Stimulated activated CD4-positive, alpha-beta T cell treated with anti-CD3 and anti-CD28 coated beads, Interleukin-4, amount 100 ng/mL, for 1 hour (primary cell): ENCODE data around the gene MYMK.
A peak's percentile ranks its signal among the peaks of the same experiment; 100 is the strongest.
"Not testable (repeated sequence)": the region's sequence is repeated elsewhere in the genome, so short reads cannot be mapped to it uniquely, and the experiment has no call there.

Experiments used
- DNase-seq: peaks from one replicate; pipeline ENCODE4 v3.0.0-alpha.2; 2020

The MYMK gene, protein sequence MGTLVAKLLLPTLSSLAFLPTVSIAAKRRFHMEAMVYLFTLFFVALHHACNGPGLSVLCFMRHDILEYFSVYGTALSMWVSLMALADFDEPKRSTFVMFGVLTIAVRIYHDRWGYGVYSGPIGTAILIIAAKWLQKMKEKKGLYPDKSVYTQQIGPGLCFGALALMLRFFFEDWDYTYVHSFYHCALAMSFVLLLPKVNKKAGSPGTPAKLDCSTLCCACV

DNA sequence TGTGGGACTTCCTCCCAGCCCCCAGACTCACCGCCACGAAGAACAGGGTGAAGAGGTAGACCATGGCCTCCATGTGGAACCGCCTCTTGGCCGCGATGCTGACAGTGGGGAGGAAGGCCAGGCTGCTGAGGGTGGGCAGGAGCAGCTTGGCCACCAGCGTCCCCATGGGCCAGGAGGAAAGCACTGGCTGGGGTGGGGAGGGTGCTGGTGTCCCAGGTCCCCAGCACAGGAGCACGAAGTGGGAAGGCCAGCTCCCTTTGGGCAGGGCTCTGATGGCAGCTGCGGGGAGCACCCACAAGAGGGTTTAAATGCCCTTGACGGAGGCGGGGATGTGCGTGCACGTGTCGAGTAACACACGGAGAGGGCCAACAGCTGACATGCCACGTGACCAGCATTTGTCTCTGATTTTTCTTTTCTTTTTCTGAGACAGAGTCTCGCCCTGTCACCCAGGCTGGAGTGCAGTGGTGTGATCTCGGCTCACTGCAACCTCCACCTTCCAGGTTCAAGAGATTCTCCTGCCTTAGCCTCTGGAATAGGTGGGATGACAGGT is at the start of gene MYMK:
MYMK (minus strand) TSS at position 281 of the 550 bp plus-strand sequence; CDS start at position 166, 115 bp downstream.
- no peak for DNase-seq

DNA sequence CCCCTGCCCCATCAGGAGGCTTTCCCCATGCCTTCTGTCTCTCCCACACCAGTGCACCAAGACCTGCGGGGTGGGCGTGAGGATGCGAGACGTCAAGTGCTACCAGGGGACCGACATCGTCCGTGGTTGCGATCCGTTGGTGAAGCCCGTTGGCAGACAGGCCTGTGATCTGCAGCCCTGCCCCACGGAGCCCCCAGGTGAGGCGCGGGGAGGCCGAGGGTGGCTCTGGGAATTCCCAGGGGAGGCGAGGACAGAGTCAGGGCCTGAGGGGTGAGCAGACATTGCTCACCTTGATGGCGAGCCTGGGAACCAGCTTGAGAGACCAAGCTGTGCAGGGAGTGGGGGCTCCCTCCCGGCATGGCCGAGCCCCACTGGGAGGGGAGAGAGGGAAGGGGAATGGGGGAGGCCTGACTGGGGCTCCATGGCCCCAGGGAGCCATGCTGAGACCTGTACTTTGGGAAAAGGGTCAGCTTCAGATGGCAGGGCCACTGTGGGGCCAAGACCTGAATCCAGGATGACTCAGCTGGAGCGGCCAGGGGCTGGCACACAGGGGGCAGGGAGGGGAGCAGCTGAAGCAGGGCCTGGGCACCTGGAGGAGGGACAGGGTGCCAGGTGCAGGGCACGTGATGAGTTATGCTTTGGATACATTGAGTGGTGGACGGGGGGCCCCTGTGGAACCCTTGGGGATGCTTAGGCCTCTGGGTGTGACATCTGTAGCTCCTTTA is 49.2 kb upstream of the MYMK start:
- no peak for DNase-seq

DNA sequence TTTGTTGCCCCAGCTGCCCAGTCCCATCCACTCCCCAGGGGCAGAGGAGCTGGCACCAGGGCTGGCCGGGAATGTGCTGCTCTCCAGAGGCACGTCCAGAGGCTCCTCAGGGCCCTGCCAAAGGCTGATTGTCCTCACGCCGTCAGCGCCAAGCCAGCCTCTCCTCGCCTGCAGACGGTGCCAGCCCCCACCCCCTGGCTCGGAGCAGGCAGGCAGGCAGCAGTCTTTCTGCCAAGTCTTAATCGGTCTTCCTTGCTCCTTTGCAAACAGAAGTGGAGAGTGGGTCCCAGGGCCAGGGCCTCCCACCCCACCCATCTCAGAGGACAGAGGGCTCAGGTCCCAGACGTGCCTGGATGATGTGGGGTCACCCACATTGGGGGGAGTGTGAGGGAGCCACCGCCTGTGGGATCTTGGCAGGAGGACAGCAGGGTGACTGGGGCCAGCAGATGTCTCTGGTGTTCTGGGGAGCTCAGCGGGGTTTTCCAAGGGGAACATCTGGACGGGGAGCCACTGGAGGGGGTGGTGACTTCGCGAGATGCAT is 48.1 kb upstream of the MYMK start:
- no peak for DNase-seq

DNA sequence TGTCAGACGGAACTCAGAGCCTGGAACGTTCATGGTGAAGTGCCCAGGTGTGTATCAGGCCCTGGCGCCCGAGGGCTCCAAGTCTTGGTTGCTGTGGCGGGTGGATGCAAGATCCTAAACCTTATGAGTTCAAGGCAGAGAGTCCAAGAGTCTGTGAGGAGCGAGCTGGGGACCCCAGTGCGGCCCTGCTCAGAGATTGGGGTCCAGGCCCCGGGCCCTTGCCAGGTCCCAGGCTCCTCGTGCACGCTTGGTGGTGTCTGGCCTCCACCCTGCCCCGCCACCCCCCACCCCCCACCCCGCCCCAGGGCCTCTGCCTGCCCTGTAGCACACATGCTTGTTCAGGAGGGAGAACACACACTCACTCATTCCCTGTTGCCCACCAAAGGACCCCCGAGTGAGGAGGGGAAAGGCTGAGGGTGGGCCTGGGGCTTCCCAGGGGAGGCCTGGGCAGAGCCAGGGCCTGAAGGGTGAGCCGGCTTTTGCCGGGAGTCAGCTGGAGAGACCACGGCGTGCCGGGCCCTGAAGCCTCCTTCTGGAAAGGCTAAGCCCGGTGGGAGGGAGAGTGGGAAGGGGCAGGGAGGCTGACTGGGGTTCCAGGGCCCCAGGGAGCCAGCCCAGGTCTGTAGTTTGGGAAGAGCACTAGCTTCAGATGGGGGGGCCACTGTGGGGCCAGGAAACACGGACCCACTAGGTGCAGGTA is 47.3 kb upstream of the MYMK start:
- no peak for DNase-seq

DNA sequence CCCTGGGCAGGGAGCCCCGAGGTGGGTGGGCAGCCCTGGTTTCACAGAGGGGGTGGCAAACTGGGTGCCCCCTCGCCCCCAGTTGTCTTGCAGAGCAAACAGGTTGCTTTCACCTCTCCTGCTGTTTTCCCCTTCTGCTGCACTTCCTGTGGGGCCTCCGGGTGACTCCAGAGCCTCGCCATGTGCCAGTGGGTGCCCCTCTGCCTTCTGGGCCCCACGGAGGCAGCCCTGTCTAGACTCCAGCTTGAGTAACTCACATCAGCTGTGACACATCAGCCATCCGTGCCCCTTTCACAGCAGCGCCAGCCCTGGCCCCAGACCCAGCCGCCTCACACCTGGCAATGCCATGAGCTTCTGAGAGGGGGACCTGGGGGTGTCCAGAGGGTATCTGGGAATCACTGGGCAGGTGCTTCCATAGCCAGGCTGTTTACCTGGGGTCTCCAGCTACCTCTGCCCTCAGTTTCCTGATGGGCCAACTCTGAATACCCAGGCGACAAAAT is 46.7 kb upstream of the MYMK start:
- DNase-seq: no peak

DNA sequence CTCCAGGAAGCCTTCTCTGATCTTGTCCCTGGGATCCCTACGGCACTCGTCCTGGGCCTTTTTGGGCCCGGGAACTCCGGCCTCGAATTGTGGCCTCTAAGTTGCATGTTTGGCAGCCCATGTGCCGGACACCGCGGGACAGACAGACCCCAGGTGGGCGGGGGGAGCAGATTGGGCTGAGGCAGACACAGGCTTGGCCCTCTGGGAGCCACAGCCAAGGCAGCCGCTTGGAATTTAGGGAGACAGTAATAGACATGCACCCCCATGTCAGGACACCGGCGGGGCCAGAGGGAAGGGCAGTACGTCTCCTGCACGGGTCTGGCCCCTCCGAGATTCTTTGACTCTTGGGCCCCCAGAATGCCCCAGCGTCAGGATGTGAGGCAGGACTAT is 45.9 kb upstream of the MYMK start:
- DNase-seq: no peak

DNA sequence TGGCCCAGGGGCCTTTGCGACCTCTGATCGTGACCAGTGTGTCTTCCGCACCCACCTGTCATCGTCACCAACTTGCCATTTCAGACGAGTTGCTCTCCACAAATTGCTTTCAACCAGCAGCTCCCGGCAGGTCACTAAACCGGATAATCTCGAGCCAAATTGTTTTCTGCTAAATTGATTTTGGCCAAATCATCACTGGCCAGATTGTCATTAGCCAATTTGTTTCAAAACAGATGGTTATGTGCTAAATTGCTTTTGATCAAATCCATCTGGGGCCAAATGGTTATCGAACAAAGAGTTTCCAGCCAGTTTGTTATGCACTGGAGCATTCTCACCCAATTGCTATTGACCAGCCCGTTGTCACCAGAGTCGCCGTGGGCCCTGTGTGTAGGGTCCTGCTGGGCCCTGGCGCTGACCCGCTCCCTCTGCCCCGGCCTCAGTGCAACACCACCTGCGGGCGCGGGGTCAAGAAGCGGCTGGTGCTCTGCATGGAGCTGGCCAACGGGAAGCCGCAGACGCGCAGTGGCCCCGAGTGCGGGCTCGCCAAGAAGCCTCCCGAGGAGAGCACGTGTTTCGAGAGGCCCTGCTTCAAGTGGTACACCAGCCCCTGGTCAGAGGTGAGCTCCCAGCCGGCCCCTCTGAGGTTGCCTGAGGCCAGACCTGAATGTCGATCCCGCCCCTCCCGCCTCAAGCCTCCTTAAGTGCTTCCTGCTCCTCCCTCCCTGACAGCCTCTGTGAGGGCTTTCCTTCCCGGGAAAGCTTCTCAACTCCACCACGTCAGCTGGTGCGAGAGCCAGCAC is 45.3 kb upstream of the MYMK start:
- DNase-seq: no peak

DNA sequence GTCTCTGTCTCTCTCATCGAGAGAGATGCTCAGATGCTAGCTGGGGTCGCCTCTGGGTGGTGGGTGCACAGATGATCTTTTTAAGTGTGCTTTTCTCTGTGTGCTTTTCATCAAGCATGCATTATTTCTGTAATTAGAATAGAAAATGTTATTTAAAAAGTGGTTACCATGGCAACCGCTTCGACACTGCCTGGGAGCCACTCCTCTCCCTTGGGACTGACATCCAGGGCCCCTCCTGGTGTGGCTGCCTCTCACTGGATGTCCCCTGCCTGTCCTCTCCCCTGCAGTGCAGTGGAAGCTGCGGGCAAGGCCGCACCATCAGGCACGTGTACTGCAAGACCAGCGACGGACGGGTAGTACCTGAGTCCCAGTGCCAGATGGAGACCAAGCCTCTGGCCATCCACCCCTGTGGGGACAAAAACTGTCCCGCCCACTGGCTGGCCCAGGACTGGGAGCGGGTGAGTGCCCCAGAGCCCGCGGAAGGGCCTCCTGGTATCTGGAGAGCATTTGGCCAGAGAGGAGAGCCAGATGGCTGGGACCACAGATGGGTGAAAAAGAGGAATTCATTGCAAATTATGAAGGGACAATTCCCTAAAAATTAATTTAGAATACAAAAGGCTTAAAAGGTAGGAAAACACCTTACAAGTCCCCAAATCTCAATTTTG is 44.5 kb upstream of the MYMK start:
- no peak for DNase-seq

DNA sequence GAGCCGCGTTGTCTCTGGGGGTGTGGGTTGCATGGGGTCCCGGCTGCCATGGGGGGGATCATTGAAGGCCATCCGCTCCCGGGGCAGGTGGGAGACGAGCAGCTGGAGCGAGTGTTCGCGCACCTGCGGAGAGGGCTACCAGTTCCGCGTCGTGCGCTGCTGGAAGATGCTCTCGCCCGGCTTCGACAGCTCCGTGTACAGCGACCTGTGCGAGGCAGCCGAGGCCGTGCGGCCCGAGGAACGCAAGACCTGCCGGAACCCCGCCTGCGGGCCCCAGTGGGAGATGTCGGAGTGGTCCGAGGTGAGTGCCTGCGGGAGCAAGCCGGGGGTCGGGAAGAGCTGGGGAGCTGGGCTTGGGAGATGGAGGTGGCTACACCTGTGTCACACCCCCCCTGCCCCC is 43.4 kb upstream of the MYMK start:
- DNase-seq: no peak

DNA sequence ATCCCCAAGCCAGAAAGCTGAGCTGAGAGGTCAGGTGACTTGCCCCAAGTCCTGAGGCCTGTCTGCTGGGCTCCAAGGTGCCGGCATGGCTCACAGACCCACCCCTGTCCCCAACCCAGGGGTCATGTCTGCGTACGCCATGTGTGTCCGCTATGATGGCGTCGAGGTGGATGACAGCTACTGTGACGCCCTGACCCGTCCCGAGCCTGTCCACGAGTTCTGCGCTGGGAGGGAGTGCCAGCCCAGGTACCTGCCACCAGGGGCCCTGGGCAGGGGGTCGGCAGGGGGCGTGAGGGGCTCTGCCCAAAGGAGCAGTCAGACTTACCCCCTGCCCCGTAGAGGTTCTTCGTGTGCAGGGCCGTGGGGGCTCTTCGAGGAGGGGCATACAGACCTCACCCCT is 42.1 kb upstream of the MYMK start:
- no peak for DNase-seq

DNA sequence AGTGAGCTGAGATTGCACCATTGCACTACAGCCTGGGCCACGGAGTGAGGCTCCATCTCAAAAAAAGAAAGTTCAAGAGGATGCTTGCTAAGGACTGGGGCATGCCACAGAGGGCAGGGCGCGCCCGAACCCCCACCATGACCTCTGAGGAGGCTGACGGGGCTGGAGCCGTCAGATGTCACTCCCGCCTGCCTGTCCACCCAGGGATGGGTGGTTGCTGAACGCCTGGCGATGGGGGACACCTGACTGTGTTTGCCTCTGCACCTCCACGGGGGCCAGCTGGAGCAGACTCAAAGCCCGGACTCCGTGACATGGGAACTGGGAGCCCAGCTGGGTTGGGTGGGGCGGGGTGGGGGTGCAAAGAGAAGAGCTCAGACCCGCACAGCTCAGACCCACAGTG is 41.6 kb upstream of the MYMK start:
- DNase-seq: no peak

DNA sequence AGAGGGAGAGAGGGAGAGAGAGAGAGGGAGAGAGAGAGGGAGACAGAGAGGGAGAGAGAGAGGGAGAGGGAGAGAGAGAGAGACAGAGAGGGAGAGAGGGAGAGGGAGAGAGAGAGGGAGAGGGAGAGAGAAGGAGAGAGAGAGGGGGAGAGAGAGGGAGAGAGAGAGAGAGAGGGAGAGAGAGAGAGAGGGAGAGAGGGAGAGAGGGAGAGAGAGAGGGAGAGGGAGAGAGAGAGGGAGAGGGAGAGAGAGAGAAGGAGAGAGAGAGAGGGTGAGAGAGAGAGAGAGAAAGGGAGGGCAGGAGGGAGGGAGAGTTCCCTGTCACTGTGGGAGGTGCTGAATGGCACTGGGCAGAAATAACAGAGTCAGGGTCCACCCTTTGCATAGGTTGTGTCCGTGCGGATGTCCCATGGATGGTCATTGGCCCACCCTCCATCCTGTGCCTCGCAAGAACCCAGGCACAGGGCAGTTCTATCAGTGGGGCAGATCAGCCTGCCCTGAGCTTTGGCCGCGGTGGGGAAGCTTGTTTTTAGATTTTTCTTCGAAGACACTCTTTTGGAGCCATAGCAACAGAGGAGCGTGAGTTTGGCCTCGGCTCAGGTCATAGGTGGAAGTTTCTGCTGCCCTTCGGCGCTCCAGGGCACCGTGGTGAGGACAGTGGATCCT is 39.8 kb upstream of the MYMK start:
- DNase-seq: no peak

DNA sequence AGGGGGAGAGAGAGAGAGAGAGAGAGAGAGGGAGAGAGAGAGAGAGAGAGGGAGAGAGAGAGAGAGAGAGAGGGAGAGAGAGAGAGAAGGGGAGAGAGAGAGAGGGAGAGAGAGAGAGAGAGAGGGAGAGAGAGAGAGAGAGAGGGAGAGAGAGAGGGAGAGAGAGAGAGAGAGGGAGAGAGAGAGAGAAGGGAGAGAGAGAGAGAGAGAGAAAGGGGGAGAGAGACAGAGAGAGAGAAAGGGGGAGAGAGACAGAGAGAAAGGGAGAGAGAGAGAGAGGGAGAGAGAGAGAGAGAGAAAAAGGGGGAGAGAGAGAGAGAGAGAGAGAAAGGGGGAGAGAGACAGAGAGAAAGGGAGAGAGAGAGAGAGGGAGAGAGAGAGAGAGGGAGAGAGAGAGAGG is 39.1 kb upstream of the MYMK start:
- not testable (repeated sequence) for DNase-seq

DNA sequence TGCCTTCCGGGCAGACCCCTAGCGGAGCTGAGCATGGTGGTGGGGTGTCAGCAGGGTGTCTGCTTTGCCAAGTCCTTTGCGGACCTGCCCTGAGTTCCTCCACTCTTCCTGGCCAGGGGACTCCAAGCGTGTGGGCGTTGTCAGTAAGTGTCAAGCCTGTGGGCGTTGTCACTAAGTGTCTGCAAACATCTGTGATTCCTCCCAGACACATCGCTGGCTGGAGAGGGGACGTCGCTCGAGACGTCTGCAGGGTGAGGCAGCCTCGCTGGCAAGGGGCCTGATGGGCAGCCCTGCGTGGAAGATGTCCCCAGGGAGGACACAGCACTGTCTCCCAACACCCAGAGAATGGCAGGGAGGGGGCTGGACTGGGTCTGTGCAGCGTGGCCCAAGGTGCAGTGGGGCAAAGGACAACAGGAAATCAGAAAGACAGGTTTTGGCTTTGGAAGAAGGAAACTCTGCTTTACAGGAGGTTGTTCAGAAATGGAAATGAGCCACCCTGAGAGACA is 38.6 kb upstream of the MYMK start:
- no peak for DNase-seq

DNA sequence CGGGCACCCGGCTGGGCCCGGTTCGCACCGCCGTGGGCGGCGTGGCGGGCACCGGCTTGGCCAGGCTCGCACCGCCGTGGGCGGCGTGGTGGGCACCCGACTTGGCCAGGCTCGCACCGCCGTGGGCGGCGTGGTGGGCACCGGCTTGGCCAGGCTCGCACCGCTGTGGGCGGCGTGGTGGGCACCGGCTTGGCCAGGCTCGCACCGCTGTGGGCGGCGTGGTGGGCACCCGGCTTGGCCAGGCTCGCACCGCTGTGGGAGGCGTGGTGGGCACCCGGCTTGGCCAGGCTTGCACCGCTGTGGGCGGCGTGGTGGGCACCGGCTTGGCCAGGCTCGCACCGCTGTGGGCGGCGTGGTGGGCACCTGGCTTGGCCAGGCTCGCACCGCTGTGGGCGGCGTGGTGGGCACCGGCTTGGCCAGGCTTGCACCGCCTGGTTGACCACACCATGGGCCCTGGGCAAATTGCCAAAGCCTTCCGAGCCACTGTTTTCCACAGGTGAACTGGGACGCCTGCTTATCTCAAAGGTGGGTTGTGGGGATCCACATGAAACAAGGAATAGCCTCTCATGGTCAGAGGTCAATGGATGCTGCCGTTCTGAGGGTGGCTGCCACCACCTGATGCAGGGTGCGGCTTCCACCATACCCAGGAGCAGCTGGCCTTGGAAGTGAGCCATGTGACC is 38.0 kb upstream of the MYMK start:
- no peak for DNase-seq

DNA sequence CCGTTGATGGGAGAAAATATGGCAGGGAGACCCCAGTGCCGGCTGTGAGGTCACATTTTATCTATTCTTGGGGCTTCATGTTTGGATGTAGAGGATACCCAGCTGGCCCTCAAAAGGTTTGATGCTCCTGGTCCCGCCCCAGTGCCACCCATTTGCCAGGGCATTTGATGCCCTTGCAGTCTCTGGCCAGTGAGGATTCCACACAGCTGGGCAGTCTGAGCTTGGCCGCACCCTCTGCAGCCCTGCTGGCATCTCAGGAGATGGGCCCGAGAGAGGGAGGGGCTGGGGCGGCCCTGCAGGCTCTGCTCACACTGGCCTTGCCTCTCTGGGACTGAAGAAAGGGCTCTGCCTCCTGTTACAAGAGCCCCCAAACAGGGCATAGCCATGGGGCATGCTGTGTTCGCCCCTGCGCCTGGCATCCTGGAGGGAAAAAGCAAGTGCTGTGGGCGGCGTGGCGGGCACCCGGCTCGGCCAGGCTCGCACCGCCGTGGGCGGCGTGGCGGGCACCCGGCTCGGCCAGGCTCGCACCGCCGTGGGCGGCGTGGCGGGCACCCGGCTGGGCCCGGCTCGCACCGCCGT is 37.3 kb upstream of the MYMK start:
- no peak for DNase-seq

DNA sequence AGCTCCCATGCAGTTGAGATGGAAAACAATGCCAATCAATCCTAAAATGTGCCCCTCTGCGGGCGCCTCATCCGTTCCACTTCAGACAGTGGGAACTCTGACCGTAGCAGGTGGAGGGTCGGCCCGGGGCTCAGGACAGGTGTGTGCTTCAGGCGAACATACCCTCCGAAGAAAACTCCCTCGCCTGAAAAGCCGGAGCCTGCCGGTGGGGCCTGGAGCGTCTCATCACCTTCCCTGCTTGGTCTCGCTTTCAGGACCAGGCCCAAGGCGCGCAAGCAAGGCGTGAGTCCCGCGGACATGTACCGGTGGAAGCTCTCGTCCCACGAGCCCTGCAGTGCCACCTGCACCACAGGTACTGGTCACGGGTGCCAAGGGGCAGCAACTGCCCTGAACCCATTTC is 36.2 kb upstream of the MYMK start:
- DNase-seq: no peak

DNA sequence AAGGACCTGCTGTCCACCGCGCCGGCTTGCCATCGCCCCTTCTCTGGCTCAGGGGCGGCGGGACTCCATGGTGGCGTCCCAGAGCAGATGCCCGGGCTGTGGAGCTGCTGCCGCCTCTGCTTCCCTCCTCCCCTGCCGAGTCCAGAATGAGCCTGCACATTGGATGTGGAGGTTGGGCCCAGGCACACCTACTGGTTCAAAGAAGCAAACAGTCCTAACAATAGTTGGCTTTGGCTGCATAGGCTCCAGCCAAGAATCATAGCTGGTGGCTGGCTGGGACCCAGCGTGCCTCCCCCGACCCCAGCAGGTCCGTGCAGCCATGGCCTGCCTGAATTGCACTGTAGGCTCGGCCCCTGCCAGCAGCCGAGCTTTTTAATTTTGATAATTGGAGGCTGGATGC is 35.6 kb upstream of the MYMK start:
- no peak for DNase-seq

DNA sequence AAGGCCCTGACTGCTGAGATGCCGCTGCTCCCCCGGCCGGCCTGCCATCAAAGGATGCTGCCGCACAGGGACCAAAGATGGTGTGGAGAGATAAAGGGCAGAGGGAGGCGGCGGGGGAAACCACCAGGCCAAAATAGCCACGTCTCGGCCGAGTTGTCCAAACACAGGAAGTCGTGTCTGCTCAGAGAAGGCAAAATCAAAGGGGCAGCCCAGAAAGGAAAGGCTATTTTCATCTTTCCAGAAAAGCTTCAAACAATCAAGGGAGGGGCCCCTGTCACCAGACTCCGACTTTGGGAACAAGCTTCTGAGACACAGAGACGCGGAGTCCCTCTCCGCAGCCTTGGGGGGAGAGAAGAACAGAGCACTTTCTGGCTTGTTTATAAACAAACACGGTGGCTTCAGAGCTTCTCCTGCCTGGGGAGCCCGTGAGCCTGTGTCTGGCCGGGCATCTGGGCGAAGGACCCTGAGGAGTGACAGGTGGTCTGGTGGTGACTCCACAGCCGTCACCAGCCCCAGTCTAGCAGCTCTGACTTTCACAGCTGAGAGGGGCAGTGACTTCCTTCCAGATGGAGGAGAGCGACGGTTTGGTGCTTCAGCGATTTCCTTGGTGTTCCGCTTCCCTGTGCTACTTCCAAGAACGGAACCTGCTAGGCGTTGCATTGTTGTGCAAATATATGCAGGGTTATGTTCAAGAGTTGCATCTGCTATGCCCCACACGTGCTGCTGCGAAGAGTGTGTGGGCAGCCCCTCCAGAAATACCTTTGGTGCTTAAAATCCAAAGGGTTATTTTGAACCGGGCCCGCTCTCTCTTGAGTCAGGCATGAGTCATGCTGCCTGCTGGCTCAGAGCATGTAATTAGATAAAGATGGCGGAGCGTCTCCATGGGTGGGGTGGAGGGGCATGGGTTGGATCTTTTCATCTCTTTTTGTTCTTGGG is 33.7 kb upstream of the MYMK start:
- peak; percentile 43 for DNase-seq
